MM.1S (cell line): Measurements from ENCODE around the gene ORC3.

ENCODE experiments used
- CTCF ChIP-seq: fragments of 300-600 bp; sonication (generic); IDR thresholded peaks from 2 replicates; pipeline ENCODE4 v1.5.1; 2016; ENCODE audit warnings: antibody characterized with exemption, low read length, mixed read lengths
- EZH2 ChIP-seq: fragments of 300-600 bp; sonication (generic); optimal IDR thresholded peaks from 2 replicates; pipeline ENCODE3; 2017; ENCODE audit warnings: low read depth, mild to moderate bottlenecking, antibody characterized with exemption, low read length, mixed read lengths
- EZH2phosphoT487 ChIP-seq: fragments of 300-600 bp; sonication (generic); IDR thresholded peaks from 2 replicates; pipeline ENCODE4 v1.6.1; 2018; ENCODE audit warnings: antibody characterized with exemption, low read length

- TF ChIP-seq CTCF, result no peak
- TF ChIP-seq EZH2, result no peak
- no peak for TF ChIP-seq EZH2phosphoT487
Measured at GRCh38 chr6:87669051-87669450, 79.1 kb downstream of the ORC3 start.
